Retina (tissue), 1 donor: ENCODE measurements around the gene TAF13.
A peak's percentile ranks its signal among the peaks of the same experiment; 100 is the strongest.

Source experiments
- DNase-seq: peaks from one replicate; pipeline ENCODE4 v3.0.0-alpha.2; 2016

TAF13 gene, protein sequence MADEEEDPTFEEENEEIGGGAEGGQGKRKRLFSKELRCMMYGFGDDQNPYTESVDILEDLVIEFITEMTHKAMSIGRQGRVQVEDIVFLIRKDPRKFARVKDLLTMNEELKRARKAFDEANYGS

DNA sequence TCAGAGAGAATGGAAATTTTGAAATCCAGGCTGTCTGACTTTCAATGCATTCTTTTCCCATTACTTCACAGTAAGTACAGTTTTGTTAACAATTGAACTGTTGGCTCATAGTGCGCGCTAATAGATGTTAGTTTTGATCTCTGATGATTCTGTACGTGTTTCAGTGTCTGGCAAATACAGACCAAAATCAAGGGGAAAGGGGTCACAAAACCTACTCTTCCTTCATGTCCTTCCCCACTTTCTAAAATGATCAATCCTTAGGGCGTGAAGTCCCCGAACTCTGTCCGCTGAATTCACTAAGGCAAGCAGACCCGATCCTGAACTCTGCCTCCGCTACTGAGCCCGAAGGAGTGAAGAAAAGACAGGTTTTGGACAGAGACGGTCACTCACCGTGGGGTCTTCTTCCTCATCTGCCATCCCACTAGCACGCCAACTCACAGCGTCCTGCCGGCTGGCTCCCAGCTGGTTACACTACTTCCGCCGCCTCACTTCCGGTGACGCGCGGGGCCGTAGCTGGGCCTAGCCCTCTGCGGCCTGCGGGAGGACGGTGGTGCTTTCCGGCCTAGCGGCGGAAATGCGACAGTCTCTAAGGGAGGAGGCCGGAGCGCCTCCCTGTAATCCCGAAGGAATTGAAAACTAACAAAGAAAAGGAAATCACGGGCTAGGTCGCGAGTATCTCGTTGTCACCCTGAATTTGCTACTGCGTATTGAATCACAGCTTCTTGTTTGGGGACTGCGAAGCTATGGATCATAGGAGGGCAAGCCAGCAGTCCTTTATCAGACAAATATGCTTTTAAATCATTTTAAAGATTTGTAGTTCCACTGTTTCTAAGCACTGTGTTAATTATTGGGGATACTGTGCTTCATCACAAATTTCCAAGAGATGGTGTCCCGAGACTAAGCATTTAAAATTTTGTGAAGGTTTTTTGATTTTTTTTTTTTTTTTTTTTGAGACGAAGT is at the start of gene TAF13:
TAF13 (minus strand) TSS at position 473 of the 960 bp plus-strand sequence; CDS start at position 417, 56 bp downstream.
- DNase-seq = peak; percentile 93

DNA sequence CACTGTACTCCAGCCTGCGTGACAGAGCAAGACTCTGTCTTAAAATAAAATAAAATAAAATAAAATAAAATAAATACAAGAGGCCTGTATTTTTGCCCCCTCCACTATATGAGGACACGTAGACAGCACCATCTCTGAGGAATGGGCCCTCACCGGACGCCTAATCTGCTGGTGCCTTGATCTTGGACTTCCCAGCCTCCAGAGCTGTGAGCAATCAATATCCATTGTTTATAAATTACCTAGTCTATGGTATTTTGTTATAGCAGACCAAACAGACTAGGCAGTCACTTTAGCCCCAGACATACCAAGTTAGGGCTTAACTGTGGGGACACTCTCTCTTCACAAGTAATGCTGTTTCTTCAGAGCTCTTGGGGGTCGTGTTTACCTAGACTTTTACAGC is 44.6 kb upstream of the TAF13 start:
- DNase-seq = no peak

DNA sequence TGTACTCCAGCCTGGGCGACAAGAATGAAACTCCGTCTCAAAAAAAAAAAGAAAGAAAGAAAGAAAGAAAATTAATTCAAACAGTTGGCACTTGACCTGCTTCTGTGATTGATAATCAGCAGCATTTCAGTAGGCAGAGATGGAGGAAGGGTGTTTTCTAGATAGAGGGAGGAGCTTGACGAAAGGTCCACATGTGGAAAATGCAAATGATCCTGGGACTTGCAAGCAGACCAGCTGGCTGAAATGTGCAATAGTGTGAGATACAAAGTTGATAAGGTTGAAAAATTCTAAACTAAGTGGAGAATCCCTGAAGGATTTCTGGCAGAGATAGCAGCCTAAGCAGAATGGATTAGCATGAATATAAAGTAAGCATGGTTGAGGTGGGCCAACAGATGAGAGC is 42.3 kb upstream of the TAF13 start:
- no peak for DNase-seq

DNA sequence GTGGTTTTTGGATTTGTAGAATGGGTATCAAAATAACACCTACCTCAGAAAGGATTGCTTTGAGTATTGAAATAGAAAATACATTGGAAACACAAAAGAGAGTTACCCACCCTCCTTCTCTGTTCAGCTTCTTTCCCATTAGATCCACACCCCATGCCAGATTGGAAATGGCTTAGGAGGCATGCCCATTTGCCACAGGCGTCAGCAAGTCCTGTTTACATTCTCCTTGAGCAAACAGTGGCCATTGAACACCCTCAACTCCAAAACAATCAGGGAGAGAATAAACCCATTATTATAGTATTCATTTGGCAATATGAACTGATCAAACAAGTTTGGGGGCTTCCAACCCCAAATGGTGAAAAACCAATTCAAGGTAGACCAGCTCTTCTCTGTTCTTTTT is 40.5 kb upstream of the TAF13 start:
- DNase-seq = no peak

DNA sequence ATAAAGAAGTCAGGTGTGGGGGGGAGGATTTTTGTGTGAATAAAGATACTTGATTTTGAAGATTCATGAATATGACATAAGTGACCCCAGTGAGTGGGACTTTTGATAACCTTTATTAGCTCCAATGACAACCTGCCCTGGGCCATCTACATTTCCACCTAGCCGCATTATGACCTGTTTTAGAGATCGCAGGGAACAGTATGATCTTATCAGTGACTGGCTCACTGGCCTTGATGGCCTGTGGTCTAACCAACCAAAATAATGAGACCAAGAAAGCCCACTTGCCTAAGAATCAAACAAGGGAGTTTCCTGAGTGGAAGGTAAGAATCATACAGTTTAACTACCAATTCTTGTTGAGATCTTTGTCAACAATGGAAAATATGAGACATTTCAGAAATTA is 39.9 kb upstream of the TAF13 start:
- no peak for DNase-seq

DNA sequence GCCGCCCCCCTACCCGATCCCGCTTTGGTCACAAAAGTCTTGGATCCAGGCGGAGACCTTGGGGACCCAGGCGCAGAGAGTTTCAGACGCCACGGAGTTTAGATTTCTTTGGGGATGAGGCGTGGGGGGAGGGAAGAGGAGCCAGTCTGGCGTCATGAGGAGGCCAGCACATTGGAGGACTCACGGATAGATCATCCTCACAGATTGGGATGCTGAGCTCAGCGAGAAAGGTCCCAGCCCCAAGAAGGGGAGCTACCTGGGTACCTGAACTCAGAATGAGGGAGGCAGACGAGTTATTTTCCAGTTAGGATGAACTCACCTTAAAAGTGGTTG is 38.5 kb upstream of the TAF13 start:
- no peak for DNase-seq

DNA sequence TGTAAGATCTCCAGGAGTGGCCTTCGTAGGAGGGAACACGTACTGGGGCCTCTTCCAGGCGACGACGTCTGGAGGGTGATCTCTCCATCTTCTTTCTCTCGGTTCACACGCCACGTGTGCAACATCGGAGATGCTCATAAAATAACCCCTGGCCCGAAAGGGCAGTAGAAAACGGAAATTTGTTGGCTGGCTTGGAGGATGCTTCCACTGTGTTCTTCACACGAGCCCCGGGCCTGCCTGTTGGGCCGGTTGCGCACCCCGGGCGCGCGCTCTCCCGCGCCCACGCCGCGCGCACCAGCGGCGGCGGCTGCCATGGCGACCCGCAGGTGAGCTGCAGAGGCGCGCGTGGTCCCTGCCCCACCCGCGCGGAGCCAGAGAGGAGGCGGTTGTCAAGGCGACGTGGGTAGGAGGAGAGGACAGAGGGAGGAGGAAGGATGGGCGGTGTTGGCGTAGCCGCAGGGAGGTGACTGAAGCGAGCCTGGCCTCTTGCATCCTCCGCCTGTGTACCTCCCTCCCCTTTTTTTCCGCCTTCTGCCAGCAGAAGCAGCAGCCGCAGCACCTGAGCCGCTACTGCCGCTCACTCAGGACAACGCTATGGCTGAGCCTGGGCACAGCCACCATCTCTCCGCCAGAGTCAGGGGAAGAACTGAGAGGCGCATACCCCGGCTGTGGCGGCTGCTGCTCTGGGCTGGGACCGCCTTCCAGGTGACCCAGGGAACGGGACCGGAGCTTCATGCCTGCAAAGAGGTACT is 38.0 kb upstream of the TAF13 start, which contains the start of gene ELAPOR1:
ELAPOR1 (plus strand) TSS at position 526 of the 752 bp plus-strand sequence; CDS start at position 595, 69 bp downstream.
- peak; percentile 79 for DNase-seq

DNA sequence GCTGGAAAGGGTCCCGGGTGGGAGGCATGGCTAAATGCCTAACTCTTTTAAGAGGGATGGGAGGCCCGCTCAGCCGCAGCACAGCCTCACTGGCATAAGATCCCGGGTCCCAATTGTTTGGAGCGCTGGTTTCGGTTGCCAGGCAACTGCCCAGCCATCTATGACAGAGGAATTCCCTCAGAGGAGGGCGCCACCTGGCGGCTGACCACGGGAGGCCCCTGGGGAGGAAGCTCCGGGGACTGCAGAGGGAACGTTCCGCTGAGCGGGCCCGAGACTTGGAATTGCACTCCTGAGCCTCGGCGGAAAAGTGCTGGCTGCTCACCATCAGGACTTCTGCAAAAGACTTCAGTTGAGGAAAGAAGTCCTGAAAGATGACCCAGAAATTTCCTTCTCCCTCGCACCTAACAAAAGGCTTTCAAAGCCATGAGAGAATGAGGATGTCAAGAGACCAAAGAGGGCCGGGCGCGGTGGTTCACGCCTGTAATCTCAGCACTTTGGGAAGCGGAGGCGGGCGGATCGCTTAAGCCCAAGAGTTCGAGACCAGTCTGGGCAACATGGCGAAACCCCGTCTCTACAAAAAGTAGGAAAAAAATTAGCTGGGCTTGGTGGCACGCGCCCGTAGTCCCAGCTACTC is 37.0 kb upstream of the TAF13 start:
- DNase-seq = peak; percentile 94

DNA sequence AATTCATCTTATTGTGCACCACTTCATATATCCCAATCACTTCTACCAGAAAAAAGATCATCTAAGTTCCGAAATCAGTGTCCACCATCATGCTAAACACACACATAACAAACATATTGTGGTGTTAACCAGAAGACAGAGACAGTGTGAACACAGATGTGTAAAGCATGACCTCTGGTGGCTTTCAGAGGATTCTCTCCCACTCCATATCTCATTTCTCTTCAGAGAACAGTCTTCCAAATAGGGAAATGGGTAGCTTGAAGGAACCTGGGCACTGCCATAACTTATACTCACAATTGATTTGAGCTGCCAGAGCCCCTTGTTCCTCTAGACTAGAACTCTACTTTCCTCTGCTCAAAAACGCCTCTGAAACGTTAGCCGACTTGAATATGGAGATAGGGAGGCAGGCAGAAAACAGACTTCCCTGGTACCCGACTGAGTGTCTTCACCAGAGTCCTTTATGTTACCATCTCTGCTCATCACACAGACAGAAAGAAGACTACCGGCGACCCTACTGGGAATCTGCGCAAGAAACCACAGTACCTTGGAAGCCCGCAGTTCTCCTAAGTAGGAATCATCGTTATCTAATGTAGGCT is 36.4 kb upstream of the TAF13 start:
- DNase-seq = no peak

DNA sequence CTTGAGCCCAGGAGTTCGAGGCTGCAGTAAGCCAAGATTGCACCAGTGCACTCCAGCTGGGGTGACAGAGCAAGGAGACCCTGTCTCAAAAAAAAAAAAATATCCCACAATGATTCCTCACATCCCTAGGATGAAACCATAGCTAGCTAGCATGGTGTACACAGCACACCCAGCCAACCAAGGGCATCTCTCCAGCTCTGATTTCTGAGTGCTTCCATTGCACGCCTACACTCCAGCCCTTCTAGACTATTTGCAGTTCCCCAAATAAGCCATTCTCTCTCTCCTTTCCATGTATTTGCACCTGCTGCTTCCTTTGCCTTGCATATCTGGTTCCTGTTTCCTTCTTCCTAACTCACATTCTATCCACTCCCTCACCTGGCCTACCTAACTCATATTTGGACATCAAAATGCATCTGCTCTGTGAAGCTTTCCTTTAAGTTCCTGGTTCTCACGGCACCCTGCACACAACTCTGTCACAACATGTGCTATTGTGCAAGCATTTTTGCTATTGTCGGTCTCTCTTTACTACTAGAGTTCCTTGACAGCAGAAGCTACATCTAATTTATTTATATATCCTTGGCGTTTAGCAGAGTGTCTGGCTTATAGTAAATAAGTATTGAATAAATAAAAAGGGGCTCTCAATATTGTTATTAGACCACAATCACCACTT is 35.7 kb upstream of the TAF13 start:
- no peak for DNase-seq

DNA sequence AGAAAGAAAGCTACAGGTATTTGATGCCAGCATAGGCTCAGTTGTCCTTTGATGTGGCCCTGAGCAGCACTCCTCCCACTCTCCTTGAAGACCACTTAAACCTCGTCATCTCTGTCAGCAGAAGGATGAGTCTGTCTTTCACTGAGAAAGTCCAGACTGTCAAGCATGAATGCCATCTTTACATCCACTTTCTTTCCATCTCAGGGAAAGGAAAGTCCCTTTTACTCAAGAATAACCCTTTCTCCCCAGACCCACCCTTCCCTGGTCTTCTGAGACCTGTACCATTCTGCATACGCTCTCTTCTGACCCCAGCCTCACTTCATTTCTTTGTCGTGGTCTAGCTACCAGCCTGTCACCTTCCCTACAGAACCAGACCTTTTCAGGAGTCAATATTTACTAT is 34.1 kb upstream of the TAF13 start:
- no peak for DNase-seq

DNA sequence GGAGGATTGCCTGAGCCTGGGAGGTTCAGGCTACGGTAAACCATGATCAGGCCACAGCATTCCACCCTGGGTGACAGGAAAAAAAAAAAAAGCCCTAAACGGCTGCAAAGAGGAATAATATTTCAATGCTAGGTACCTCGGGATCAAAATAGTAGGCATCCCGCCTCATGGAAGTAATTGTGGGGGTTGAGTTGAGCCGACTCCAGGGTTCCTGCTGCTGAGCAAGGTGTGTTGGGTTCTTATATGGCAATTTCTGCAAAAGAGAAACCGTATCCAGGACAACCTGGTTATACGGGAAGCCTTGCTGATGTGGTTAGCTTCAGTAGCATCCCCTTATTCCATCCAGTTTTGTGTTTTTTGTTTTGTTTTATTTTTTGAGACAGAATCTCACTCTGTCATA is 32.0 kb upstream of the TAF13 start:
- DNase-seq = no peak

DNA sequence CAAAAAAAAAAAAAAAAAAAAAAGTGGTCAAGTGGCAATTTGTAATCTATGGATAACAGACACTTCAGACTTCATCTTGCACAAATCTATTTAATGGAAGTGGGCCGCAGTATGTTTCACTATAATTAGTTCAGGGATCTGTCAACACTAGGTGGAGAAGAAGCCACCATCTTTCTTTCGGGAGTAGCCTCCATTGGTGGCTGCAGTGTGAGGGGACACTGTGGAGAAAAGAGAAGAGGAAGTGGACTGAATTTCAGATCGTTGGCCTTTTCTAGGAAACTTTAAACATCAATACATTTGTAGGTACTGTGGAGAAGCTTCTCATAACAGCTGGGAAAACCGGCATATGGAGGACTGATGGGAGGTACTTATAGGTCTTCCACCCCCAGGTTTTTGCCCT is 30.1 kb upstream of the TAF13 start:
- DNase-seq = no peak

DNA sequence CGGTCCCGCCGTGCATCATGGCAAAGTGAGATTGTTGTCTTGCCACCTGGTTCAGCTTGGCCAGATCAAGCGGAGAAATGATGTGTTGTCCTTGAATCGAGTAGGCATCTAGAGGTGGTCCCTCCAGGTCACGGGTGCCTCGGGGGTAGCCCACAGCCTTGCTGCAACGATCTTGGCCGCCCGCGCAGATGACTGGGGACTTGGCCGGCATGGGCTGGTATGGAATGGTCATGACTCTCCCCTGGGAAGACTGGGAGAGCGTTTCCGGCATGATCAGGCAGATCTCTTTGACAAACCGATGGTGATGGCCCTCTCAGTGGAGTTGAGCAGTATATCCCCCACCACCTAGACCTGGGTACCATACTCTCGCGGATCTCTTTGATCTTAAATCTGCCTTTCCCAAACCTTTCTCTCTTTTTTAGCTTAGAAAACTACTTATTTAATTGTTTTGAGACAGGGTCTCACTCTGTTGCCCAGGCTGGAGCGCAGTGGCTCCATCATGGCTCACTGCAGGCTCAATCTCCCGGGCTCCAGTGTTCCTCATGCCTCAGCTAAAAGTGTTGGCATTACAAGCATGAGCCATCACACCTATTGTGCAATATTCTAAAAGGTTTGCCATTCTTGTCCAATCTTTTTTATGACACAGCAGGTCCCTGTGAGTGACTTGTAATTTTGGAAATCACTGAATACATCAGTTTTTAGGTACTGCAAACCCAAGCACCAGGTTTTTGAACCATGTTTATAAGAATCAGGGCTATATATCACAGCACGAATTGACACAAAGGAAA is 28.8 kb upstream of the TAF13 start:
- no peak for DNase-seq

DNA sequence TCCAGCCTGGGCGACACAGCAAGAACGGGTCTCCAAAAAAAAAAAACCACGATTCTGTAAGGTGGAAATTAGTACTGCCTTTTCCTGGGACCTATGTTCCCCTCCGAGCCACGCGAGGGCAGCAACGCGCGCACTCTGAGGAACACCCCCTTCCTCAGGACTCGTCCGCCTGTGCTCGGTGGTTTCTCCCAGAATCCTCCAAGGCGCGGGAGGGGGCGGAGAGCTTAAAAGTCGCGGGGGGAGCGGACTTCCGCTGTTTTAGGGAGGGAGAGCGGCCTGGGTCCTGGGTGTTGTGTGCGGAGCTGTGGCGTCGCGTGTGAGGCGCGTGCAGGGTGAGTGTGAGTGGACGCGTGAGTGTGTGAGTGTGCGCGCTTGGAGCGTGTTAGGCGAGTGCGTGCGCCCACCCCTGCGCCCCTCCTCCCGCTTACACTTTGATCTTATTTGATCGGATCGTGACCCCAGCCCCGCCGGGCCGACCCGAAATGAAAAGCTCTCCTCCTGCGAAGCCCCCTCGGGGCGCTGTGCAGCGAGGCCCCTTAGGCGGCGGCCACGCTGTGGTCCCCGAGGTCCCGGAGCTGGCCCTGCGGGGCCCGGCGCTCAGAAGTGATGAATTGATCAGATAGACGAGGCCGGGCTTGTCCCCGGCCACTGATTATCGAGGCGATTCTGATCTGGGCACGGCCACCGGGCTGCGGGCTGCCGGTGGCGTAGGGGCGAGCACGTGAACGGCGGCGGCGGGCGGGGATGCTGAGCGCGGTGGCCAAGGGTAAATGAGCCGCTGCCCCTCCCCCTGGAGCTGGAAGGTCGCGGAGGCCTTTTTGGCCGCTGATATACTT is 24.4 kb upstream of the TAF13 start:
- peak; percentile 96 for DNase-seq

DNA sequence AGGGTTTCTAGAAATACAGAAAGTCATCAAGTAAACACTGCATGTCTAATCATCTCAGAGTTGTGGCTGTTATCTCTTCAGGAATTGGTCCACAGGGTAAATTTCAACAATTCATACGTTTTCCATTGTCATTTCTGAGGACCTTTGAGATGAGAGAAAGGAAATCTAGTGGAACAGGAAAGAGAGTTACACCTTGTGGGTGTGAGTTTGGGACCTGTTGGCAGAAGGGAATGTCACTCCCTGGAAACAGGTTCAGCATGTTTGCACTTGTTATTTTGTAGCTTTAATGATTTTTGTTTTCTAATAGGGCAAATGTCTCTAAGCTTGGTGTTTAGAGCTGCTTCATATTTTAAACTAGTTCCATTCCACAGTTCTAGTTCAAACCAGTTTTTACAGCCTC is 20.3 kb upstream of the TAF13 start:
- DNase-seq = no peak

DNA sequence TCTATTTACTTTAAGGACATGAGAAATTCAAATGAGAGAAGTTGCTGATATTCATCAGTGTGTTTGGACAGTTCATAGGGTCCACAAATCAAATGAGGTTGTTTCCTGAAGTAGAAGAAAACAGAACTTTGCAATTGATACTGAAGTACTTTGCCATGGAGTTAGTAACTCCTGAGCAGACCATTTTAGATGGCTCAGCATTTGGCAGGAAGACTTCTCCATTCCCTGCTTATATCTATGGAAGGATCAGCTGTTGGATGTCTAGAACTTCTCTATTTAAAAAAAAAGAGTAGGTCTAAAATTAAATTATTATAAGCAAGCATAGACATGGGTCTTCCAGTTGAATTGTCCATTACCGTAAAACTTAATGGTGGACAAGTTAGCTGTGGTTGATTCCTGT is 19.8 kb upstream of the TAF13 start:
- DNase-seq = no peak

DNA sequence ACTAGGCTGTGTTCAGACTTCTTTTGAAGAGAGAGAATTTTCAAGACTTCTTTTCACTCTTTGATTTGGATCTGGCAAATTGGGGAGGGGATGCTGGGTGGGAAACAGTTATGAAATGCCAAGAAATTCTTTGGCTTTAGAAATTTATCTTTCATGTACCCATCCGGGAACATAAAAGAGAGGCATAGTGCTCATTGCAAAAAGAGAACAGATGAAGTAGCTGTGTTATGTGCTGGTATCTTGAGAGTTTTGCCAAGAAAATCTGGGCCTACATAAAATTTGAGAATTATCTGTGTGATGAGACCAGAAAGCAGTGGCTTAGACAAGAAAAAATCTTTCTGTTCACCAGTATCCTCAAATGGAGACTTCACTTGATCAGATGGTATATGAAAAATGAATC is 19.1 kb upstream of the TAF13 start:
- DNase-seq = no peak

DNA sequence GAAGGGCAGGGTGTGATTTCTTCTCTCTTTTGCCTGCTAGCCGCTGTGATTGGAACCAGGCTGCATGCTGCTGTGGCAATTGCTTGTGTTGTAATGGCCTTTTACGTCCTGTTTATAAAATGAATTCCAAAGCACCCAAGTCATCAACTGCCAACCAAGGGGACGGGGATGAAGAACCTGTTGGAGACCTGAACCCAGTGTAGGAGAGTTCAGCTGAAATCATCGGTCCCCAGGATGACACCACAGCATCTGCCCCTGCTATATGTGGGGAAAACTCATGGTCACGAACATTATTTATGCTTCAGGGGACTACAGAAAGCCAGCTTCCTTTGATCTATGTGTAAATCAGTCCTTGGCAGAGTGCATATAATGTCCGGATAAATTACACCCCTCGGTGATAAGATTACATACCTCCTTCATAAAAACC is 18.6 kb upstream of the TAF13 start:
- no peak for DNase-seq

DNA sequence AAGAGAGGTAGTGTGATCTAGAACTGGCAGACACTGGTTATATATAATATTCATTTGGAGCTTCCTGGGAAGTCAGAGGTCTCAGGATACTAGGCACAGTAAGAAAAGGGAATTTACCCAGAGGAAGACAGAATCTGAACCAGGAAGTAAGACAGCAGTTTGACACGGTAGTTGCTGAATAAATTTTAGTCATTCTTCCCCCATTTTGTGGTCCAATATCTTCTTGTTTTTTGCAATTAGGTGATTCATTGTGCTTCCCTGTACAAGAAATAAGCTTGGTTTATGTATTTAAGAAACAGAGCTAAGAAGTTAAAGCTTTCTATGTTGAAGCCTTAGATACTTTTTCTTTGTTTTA is 16.0 kb upstream of the TAF13 start:
- DNase-seq = no peak
